Panc1 (cell line): Measurements from ENCODE around the gene SEMA4B. TPM values are rescaled to one million over a fixed set of nuclear protein-coding genes. Genes with fewer than 3 reads are reported as not detected.
A peak's percentile ranks its signal among the peaks of the same experiment; 100 is the strongest.

Experiments used
- ATAC-seq: fragments of 200-7000 bp; cut with Tn5 transposase; 2 replicates; pipeline ENCODE4 v1.9.1; 2020; ENCODE audit warnings: mild to moderate bottlenecking, moderate library complexity
- BruUV-seq: library from RNA; stranded (reverse); fragments of 400-500 nt; replicated peaks from 2 replicates; lab custom pipeline; 2021; lab: Mats Ljungman, UMichigan
- CTCF ChIA-PET: fragments of 300-600 bp; sonication (Branson Sonifier 250); formaldehyde crosslinking; loops from one replicate; lab custom pipeline; 2022; ENCODE audit warnings: antibody characterized with exemption; lab: Charles Lee
- POLR2A ChIA-PET: fragments of 300-600 bp; sonication (Branson Sonifier 250); formaldehyde crosslinking; loops from one replicate; lab custom pipeline; 2022; ENCODE audit warnings: antibody characterized with exemption; lab: Charles Lee
- DNase-seq: peaks from one replicate; pipeline ENCODE4 v3.0.0-alpha.2; 2010; ENCODE audit warnings: low read depth, low spot score
- H3K27ac ChIP-seq: 2 replicates; pipeline ENCODE4 v1.5.1; 2011; ENCODE audit warnings: mild to moderate bottlenecking, low read length, inconsistent platforms
- H3K27me3 ChIP-seq: fragments of 200-500 bp; sonication (Bioruptor generic); 2 replicates; pipeline ENCODE4 v1.6.0; 2014; ENCODE audit warnings: low read length, inconsistent platforms; ENCODE audit not compliant: control insufficient read depth, insufficient read depth
- H3K36me3 ChIP-seq: fragments of 200-500 bp; sonication (Bioruptor generic); 2 replicates; pipeline ENCODE4 v1.5.1; 2014; ENCODE audit warnings: inconsistent platforms, mild to moderate bottlenecking, low read length, moderate library complexity; ENCODE audit not compliant: control insufficient read depth, insufficient read depth
- H3K4me1 ChIP-seq: 2 replicates; pipeline ENCODE4 v1.5.1; 2011; ENCODE audit warnings: inconsistent platforms, mild to moderate bottlenecking, low read length, moderate library complexity; ENCODE audit not compliant: control insufficient read depth, insufficient read depth
- H3K4me3 ChIP-seq, 2 experiments: 2 replicates each; pipeline ENCODE4 v1.5.1; 2011 to 2012; ENCODE audit warnings: low read depth in 2 of 2, low read length in 2 of 2, mild to moderate bottlenecking in 2 of 2, inconsistent platforms in 1 of 2, moderate library complexity in 1 of 2
- H3K9me3 ChIP-seq: fragments of 200-500 bp; sonication (Bioruptor generic); 2 replicates; pipeline ENCODE4 v1.5.1; 2014; ENCODE audit warnings: low read depth, mild to moderate bottlenecking, inconsistent platforms, low read length, moderate library complexity; ENCODE audit not compliant: control insufficient read depth, insufficient read depth
- CTCF ChIP-seq: fragments of 450-650 bp; IDR thresholded peaks from 2 replicates; pipeline ENCODE4 v1.5.1; 2017; ENCODE audit warnings: mild to moderate bottlenecking
- POLR2AphosphoS5 ChIP-seq: IDR thresholded peaks from 2 replicates; pipeline ENCODE4 v1.6.1; 2012; ENCODE audit warnings: mild to moderate bottlenecking, low read depth, low read length, moderate library complexity
- REST ChIP-seq, 2 experiments: IDR thresholded peaks; 2 replicates each; pipeline ENCODE4 v1.6.1; 2011 to 2012; ENCODE audit warnings: low read depth in 2 of 2, control low read depth in 1 of 2, low read length in 1 of 2, mild to moderate bottlenecking in 1 of 2, moderate library complexity in 1 of 2; ENCODE audit not compliant: insufficient read depth in 1 of 2
- SIN3A ChIP-seq: IDR thresholded peaks from 2 replicates; pipeline ENCODE4 v1.6.1; 2012; ENCODE audit warnings: low read depth, mild to moderate bottlenecking, low read length, moderate library complexity, borderline replicate concordance; ENCODE audit not compliant: insufficient read depth
- TCF7L2 ChIP-seq: IDR thresholded peaks from 2 replicates; pipeline ENCODE4 v1.6.1; 2011; ENCODE audit warnings: mild to moderate bottlenecking, low read depth, low read length, inconsistent platforms
- in situ Hi-C: cut with HindIII; loops from 2 replicates; pipeline ENCODE4 v1.10.0; 2016; ENCODE audit warnings: low sequenced_read_pairs, low pct_unique_long_range_greater_than_20kb
- intact Hi-C: fragments of 100-400 bp; cut with micrococcal nuclease; formaldehyde crosslinking; loops from one replicate; pipeline ENCODE4 v1.10.0; 2022; ENCODE audit not compliant: unreplicated experiment
- total RNA-seq: library from RNA; stranded (reverse); gene quantifications from one replicate; pipeline ENCODE4 v1.2.1, GENCODE V29; 2021; ENCODE audit not compliant: unreplicated experiment

The SEMA4B gene
- total RNA-seq, 1 experiment from 2014 or later: 600 TPM

GRCh38 chr15:90207252-90207651 lies 6.1 kb downstream of the SEMA4B start:
- TF ChIP-seq SIN3A: no peak
- no peak for TF ChIP-seq REST (IDR thresholded peaks at IDR 0.05; ENCODE audit: insufficient read depth in 1 of 2, low read depth in 2 of 2, low read length in 1 of 2)
- TF ChIP-seq CTCF: no peak
- no peak; the same call in 1 of the 2 replicates for TF ChIP-seq POLR2AphosphoS5
- no peak for TF ChIP-seq TCF7L2
- ChIA-PET CTCF (interaction anchor here (0.8 kb wide), 1 partner anchor 51 kb away, joined by 5 read pairs; no protein-coding TSS in a partner anchor), POLR2A (interaction anchor here (0.5 kb wide), 1 partner anchor 34 kb away, joined by 8 read pairs; no protein-coding TSS in a partner anchor)
- peak overlapping the region; percentile 87 to 100 for H3K4me3 ChIP-seq
- in situ Hi-C loops (no loop called here), intact Hi-C loops (no loop called here)
- H3K27ac ChIP-seq: peak overlapping the region; percentile 100
- H3K36me3 ChIP-seq: peaks cover 25% of the 10 kb centered on the region
- peaks cover 81% of the 10 kb centered on the region for H3K4me1 ChIP-seq
- ATAC-seq (no peak), DNase-seq (no peak)
- no peaks in the 10 kb centered on the region for H3K27me3 ChIP-seq
- BruUV-seq: no TSS peak
- no peaks in the 10 kb centered on the region for H3K9me3 ChIP-seq

- in situ Hi-C loops (no loop called here), intact Hi-C loops (no loop called here)
- no peaks in the 10 kb centered on the region for H3K27me3 ChIP-seq
- ChIA-PET CTCF (no interaction called here), POLR2A (no interaction called here)
- peak overlapping the region in 1 of 2 experiments; percentile 100; a peak in 2 of 4 replicates for H3K4me3 ChIP-seq
- peaks cover 92% of the 10 kb centered on the region for H3K4me1 ChIP-seq
- peak overlapping the region; percentile 100 for H3K27ac ChIP-seq
- ATAC-seq: no peak
- DNase-seq: no peak
- peak; percentile 78 for TF ChIP-seq POLR2AphosphoS5
- TF ChIP-seq TCF7L2: no peak
- no peak for TF ChIP-seq REST (IDR thresholded peaks at IDR 0.05; ENCODE audit: insufficient read depth in 1 of 2, low read depth in 2 of 2, low read length in 1 of 2)
- no peak for TF ChIP-seq CTCF
- TF ChIP-seq SIN3A: no peak
- TSS peak; percentile 8 for BruUV-seq
- no peaks in the 10 kb centered on the region for H3K9me3 ChIP-seq
- peaks cover 23% of the 10 kb centered on the region for H3K36me3 ChIP-seq
Observed at GRCh38 chr15:90208356-90208755, 7.2 kb downstream of the SEMA4B start.
